ENCODE data around the gene SAE1. TPM values are rescaled to one million over a fixed set of nuclear protein-coding genes. Genes with fewer than 3 reads are reported as not detected.

Gene SAE1
- total and polyA plus RNA-seq, 10 of the 15 experiments (the other 5 are each of a cell fraction or from before 2014, with no cell fraction given) = 62.0 to 246 (median 148) TPM

DNA sequence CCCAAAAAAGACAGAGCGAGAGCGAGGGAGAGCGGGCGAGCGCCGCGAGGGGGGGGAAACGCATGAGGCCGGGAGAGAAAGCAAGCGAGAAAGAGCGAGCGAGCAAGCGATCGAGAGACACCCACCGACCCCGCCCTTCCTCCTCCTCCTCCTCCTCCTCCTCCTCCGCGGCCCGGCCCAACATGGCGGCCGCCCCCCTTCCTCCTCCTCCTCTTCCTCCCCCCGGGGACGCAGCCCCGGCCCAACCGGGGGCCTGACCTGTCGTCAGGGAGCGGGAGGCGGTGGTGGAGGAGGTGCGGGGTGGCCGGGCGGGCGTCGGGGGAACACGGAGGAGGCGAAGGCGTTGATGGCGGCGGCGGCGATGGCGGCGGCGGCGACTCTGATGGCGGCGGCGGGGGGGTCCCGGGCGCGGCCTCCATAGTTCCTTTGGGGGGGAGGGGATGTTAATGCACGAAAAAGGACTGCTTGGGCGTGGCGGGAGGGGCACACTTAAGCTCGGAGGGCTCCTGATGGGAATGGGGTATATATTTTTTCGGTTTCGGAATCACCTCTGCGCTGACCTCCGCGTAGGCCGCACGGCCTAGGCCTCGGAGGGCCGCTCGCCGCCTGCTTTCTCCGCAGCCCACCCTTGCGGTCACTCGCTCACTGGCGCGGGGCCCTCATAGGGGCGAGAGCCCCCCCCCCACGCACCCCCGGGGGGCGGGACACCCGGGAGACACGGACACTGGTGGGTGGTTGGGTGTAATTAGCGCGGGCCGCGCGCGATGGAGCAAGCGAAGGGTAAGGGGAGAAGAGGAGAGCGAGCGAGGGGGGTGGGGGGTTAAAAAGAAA, 18.3 kb upstream of the SAE1 start (continued):
- no peak for TF ChIP-seq CUX1 (IDR thresholded peaks at IDR 0.05; ENCODE audit: insufficient replicate concordance, low read depth, low read length)
- no peak for TF ChIP-seq NRF1 (conservative IDR thresholded peaks at IDR 0.05; ENCODE audit: low read depth, low read length)
- no peak; the same call in 1 of the 2 replicates for TF ChIP-seq TARDBP (IDR thresholded peaks at IDR 0.05; ENCODE audit: borderline replicate concordance)
- no peak for TF ChIP-seq STAT1 (conservative IDR thresholded peaks at IDR 0.05)
- TF ChIP-seq ZNF24 (IDR thresholded peaks at IDR 0.05) = no peak
- no peak for TF ChIP-seq BCL11A (IDR thresholded peaks at IDR 0.05; ENCODE audit: low read depth, low read length)
- TF ChIP-seq RBBP5 (conservative IDR thresholded peaks at IDR 0.05) = no peak
- 0 out of 2 replicates have a peak, but pooled peaks have one; percentile 24 for TF ChIP-seq MXI1 (IDR thresholded peaks at IDR 0.05; ENCODE audit: low read depth, low read length)
- no peak for TF ChIP-seq NFYA (IDR thresholded peaks at IDR 0.05; ENCODE audit: borderline replicate concordance, low read depth, low read length)
- TF ChIP-seq KLF5 (IDR thresholded peaks at IDR 0.05; ENCODE audit: partially characterized antibody) = no peak
- TF ChIP-seq KDM1A (IDR thresholded peaks at IDR 0.05; ENCODE audit: borderline replicate concordance) = no peak
- TF ChIP-seq CTCF (IDR thresholded peaks at IDR 0.05 in 2 of 3, conservative IDR thresholded peaks at IDR 0.05 in 1 of 3; ENCODE audit: control insufficient read depth in 2 of 3, extremely low read depth in 1 of 3, insufficient read depth in 1 of 3, low read depth in 3 of 3, low read length in 3 of 3) = 0 out of 6 replicates have a peak, but pooled peaks of 1 of the 3 experiments have one; percentile 6
- no peak for TF ChIP-seq SKIL (IDR thresholded peaks at IDR 0.05; ENCODE audit: low read depth, poor library complexity, severe bottlenecking)
- peak; percentile 88 for TF ChIP-seq TAF1 (IDR thresholded peaks at IDR 0.05; ENCODE audit: borderline replicate concordance, low read depth, low read length)
- TF ChIP-seq, protein P1, sequence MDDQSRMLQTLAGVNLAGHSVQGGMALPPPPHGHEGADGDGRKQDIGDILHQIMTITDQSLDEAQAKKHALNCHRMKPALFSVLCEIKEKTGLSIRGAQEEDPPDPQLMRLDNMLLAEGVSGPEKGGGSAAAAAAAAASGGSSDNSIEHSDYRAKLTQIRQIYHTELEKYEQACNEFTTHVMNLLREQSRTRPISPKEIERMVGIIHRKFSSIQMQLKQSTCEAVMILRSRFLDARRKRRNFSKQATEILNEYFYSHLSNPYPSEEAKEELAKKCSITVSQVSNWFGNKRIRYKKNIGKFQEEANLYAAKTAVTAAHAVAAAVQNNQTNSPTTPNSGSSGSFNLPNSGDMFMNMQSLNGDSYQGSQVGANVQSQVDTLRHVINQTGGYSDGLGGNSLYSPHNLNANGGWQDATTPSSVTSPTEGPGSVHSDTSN (IDR thresholded peaks at IDR 0.05; ENCODE audit: insufficient replicate concordance, low read depth, low read length) = no peak
- peak; percentile 95 for TF ChIP-seq GATAD2B (conservative IDR thresholded peaks at IDR 0.05; ENCODE audit: low read depth)
- TF ChIP-seq FOS (IDR thresholded peaks at IDR 0.05; ENCODE audit: borderline replicate concordance, extremely low read depth, insufficient read length) = no peak
- TF ChIP-seq WRNIP1 (IDR thresholded peaks at IDR 0.05; ENCODE audit: borderline replicate concordance, low read depth, low read length) = no peak
- TF ChIP-seq SIN3A (IDR thresholded peaks at IDR 0.05; ENCODE audit: low read depth, low read length) = no peak; the same call in 1 of the 2 replicates

Data from GM12878 (cell line).